GM19193 (cell line): ENCODE data around the gene HADHB.

ENCODE experiments used
- POLR2A ChIP-seq: IDR thresholded peaks from 4 replicates; pipeline ENCODE4 v1.6.1; 2011; ENCODE audit not compliant: insufficient read depth, insufficient read length; ENCODE audit errors: extremely low read depth

The HADHB gene

DNA sequence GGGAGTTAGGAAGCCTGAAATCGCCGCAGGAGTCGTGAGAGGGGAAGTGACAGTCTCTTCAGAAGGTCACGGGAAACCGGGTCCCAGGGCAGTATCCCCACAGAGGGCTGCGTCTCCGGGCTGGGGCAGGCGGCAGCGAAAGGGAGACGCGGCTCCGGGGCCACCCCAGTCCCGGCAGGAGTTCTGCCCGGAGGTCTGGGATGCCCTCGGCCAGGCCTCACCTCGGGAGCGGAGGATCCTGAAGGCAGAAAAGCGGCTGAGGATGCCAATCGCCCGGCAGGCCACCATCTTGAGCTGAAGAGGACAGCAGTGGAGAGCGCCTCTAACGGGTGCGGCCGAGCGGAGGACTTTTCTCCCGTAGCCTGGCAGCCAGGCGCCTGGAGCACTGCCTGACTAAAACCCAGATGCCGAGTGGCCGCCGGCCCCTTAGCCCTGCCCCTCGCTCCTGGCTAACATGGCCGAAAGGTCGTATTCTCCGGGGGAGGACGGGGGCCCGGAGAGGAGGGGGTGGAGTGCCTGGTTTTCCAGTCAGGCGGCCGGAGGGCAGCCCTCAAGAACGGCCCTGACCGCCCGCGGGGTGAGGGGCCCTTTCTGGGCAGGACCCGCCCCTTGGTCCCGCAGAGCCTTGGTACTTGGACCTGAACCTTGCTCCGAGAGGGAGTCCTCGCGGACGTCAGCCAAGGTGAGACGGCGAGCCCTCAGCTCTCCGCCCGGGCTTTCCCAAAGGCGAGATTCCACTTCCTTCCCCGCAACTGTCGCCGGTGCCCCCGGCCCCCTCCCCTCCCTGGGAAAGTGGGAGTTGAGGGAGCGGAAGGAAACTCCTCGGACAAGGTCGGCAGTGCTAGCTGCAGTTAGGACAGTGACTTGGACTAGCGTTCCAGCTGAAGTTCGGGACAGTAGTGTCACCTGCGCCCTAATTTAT is at the start of gene HADHB, which contains the start of gene HADHA:
TSS of gene HADHB (plus strand) at position 631 of the 922 bp plus-strand sequence. CDS start 9,316 bp downstream, outside the sequence.
TSS of gene HADHA (minus strand) at position 324 of the 922 bp plus-strand sequence. CDS start at position 288, 36 bp downstream.
- peak; percentile 94 for TF ChIP-seq POLR2A

DNA sequence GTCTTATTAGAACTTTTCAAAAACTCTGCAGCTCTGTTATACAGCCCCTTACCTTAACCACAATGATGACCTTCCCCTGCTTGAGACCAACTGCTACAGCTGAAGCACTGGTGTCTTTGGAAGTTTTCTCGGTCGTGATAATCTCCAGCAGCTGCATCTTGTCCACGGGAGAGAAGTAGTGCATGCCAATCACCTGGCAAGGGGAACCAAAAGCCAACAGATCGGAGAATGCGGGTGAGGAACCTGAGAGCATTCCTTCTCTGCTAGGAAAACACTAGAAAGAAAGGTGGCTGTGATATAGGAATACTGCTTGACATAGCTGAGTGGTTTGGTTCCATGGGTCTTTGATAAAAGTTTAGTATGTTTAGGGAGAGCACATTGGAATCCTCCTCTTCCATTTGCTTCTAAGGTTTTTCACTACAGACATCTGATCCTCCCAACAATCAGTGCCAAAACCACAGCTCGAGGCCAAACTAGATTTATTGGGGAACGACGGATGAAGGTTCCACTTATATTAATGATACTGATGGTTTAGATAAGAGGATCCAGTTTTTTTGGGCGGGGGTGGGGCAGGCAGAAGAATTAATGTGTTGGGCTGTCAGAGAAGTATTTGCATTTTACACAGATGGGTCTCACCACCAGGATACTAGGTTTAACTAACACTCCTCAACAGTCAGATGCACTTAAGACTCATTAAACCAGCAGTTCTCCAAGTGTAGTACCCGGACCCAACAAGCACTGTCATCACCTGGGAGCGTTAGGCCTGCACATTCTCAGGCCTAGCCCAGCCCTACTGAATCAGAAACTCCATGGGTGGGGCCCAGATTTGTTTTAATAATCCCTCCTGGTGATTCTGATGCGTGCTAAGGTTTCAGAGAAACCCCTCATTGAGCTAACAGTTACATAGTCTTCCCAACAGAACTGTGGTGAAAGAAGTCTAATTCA is 49.4 kb upstream of the HADHB start:
- no peak for TF ChIP-seq POLR2A

DNA sequence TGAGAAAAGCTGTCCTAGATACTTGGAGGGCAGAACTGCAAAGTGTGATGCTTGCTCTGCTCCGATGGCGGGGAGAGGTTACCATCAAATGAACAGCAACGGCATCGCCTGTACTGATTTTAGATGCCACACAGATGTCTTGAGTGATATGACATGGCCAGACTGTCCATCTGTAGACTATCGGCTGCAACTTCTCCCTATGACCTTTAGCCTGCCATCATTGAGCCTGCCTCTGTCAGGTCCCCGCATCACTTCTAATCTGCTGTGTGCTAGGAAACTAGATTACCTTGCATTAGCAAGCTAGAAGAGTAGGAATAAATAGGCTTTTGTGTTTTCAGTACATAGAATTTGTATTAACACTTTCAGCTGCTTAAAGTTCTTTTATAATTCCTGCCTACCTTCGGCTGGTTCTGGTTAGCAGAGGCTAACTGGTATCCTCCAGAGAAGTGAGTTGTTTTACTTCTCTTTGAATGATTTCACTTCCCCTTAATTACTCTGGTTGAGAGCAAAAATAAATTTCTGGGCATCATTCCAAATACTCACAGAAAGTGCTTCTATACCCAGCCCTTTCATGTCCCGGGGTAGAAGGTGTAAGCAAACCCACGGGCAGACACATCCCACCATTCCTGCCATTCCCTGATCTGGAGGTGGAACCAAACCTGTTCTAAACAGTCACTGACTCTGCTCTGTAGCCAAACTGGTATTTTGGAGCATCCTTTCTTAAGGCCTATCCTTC is 47.9 kb upstream of the HADHB start:
- TF ChIP-seq POLR2A: no peak

DNA sequence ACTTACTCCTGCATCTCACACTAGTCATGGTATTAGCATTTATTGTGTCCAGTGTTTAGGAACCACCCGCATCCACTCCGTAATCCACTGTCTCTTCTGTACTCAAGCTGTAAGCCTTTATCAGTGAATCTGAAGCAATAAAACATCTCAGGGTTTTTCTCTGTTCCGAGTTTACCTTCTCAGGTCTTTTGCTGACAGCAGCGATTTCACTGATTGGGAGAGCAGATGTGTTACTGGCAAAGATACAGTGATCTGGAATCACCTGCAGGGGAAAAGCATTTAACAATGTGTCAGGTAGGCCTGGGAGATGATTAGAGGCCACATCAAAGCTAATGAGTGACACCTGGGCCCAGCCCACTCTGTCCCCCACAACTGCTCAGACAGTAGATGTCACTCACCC is 47.2 kb upstream of the HADHB start:
- no peak for TF ChIP-seq POLR2A

DNA sequence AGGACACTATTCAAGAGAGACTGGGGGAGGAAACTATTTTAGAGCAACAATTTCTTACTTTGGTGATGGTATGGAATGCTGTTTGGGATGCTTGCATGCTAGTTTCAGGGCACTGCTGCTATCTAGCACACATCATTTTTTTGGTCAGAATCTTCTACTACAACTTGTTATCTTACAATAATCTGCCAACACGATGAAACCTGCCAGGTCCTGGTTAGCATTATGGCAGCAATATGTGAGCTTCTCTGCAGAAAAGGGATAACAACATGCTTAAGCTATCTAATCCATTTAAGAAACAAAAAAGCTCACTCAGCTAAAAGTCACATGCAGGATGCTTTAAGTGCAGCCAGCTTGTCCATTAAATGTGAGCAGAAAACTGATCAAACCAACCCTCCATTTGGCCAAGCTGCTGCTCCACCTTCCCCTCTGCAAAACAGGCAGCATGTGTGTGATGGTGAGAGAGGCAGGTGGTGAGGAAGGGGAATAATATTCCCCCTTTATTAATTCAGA is 41.7 kb upstream of the HADHB start:
- TF ChIP-seq POLR2A: no peak

DNA sequence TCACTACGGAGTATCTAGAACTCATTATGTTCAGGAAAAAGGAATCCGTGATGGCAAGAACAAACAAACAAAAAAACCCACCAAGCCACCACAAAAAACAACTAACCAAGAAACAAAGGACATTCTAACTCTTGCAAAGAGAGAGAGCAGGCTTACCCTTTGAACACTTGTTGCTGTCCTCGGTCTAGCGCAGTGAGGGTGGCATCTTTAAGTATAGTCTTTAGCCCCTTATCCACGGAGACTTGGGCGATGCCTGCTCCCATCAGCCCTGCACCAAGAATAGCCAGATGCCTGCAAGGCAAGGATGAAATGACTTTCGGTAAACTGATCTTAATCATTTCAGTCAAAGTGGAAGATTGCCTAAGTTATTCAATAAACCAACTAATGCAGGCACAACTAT is 40.8 kb upstream of the HADHB start:
- TF ChIP-seq POLR2A: no peak

DNA sequence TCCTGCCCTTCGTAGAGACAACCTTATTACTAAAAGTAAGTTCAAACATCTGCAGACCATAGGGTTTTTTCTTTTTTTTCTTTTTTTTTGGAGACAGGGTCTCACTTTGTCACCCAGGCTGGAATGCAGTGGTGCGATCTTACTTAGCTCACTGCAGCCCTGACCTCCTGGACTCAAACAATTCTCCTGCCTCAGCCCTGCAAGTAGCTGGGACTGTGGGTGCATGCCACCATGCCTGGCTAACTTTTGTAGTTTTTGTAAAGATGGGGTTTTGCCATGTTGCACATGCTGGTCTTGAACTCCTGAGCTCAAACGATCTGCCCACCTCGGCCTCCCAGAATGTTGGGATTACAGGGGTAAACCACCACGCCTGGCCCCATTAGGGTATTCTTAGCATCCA is 32.7 kb upstream of the HADHB start:
- TF ChIP-seq POLR2A: no peak

DNA sequence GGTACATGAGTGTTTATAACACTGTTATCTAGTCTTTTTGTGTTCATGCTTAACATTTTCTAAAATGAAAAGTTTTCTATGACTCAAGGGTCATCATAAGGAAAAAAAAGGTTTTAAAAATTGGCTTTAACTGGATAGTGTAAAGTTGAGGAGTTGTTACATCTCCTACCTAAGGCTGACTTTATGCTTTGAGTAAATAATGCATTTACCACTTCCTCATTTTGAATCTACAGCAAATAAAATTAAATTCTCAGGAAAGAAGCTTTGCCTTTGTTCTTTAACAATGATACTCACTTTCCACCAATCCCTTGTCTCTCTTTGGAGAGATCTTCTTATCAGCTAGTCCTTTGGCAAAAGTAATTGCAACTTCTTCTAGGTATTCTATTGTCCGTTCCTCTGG is 30.0 kb upstream of the HADHB start:
- TF ChIP-seq POLR2A: no peak

DNA sequence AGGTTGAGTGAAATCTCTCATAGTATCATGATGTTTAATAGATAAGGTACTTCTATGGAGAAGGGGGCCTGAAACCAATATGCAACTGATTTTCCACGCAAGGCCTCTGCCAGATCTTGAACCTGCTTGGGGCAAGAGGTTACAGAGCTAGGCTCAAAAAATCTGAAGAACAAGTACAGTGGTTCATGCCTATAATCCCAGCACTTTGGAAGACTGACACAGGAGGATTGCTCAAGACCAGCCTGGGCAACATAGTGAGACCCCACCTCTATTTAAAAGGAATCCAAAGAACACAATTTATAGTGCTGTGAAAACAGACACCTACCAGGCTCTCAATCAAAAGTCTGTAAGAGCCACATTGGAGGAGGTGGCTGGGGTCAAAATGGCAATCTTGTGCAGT is 28.9 kb upstream of the HADHB start:
- TF ChIP-seq POLR2A: no peak

DNA sequence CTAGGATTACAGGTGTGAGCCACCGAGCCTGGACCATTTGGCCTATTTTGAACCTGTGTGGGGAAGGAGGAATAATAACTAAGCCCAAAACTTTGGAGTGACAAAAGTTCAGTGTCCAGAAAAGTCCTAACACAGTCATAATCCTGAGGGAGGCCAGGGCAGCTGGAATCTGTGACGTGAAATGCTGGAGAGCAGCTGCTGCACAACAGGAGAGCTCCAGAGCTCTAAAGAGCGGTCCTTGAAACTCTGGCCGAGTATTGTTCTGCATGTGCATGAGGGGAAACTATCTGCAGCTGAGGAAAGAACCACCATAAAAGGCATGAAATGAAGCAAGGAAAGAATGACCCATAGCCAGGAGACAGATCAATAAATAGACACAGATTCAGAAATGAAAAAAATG is 28.2 kb upstream of the HADHB start:
- no peak for TF ChIP-seq POLR2A

DNA sequence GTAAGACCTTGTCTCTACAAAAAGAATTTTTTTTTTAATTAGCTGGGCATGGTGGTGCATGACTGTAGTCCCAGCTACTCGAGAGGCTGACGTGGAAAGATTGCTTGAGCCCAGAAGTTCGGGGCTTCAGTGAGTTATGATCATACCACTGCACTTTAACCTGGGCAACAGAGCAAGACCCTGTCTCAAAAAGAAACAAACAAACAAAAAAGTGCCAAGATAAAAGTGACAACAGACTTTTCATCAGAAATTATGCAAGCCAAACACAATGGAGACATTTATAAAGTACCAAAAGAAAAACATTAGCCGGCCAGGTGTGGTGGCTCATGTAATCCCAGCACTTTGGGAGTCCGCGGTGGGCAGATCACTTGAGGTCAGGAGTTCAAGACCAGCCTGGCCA is 27.0 kb upstream of the HADHB start:
- TF ChIP-seq POLR2A: no peak

DNA sequence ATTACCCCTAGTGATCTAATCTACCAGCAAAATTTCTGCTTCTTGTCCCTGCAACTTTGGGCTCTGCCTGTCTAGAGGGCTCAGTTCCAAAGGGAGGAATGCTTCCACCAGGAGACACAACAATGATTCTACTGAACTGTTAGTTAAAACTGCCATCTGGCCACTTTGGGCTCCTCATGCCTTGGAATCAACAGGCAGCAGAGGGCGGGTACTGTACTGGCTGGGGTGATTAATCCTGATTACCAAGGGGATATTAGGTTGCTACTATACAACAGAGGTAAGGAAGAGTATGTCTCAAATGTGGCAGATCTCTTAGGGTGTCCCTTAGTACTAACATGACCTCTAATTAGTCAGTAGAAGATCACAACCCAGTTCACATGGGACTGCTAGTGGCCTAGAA is 21.7 kb upstream of the HADHB start:
- no peak for TF ChIP-seq POLR2A

DNA sequence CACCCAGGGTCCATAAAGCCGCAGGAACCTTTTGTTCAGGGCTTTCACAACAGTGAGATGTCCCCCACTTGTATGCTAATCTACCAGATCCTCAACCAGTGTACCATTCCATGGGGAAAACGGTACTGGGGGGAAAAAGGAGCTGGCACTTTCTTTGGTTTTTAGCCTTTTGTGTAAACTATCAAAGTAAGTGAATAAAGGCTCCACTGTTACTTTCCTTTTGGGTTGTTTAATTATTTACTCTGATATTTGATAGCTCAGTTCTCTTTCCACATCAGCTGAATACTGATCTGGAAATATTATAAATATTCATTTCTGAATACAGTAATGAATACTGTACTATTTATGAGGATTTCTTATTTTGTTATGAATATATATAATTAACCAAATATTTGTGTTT is 20.6 kb upstream of the HADHB start:
- TF ChIP-seq POLR2A: no peak

DNA sequence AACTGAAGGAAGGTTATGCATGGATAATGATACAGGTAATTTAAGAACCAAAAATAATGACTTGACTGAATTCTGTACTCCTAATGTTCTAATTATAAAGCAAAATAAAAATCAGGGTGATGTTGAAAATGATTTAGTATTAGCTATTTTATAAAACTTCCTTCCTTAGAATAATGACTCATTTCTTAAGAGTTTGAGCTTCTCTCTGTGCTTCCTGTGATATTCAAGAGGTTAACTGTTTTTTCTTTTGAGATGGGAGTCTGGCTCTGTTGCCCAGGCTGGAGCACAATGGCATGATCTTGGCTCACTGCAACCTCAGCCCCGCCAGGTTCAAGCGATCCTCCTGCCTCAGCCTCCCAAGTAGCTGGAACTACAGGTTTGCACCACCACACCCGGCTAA is 15.1 kb upstream of the HADHB start:
- TF ChIP-seq POLR2A: no peak

DNA sequence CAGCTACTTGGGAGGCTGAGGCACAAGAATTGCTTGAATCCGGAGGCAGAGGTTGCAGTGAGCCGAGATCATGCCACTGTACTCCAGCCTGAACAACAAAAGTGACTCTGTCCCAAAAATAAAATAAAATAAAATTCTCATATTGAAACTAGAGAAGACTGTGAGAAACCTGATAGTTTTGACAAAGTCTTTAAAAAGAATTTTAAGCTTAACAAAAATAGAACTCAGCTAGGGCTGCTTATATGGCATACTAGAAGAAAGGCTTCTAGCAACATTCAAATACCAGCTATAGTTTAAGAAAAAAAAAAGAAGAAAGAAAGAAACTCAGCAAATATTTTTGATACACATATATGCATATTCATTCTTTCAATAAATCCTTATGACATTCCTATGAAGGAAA is 13.9 kb upstream of the HADHB start:
- TF ChIP-seq POLR2A: no peak

DNA sequence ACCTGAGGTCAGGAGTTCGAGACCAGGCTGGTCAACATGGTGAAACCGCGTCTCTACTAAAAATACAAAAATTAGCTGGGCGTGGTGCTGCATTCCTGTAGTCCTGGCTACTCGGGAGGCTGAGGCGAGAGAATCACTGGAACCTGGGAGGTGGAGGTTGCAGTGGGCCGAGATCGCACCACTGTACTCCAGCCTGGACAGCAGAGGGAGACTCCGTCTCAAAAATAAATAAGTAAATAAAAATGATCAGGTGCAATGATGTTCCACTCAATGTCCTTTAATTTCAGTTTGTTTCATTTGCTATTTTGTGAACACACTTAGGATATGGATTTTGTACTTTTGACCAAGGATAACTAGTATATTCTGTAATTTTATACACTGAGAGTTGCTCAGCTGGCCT is 9.7 kb upstream of the HADHB start:
- no peak for TF ChIP-seq POLR2A
